Common myeloid progenitor, CD34-positive (primary cell): ENCODE results near the gene ANKRD26.
"Not testable (repeated sequence)": the region's sequence is repeated elsewhere in the genome, so short reads cannot be mapped to it uniquely, and the experiment has no call there.

Experiments
- CTCF ChIA-PET: fragments of 350-600 bp; sonication (Branson Sonifier 250); formaldehyde crosslinking; loops from one replicate; lab custom pipeline; 2021; ENCODE audit warnings: antibody characterized with exemption; lab: Charles Lee
- POLR2A ChIA-PET: fragments of 350-600 bp; sonication (Branson Sonifier 250); formaldehyde crosslinking; loops from one replicate; lab custom pipeline; 2021; ENCODE audit warnings: antibody characterized with exemption; lab: Charles Lee
- DNase-seq, 3 donors: peaks; one replicate each; pipeline versions ENCODE4 v3.0.0 to v3.0.0-alpha.2; 2013
- H3K27ac ChIP-seq, 2 experiments: 1 replicate in 1 of 2; 2 replicates in 1 of 2; pipeline ENCODE4 v1.7.0; 2013; ENCODE audit warnings: inconsistent platforms in 2 of 2, low read length in 2 of 2, mild to moderate bottlenecking in 2 of 2, low read depth in 1 of 2, moderate library complexity in 1 of 2; ENCODE audit not compliant: severe bottlenecking in 2 of 2, insufficient read depth in 1 of 2, poor library complexity in 1 of 2
- H3K27me3 ChIP-seq, 5 experiments: replicated peaks in 2 of 5; 1 replicate in 3 of 5; 2 replicates in 2 of 5; pipeline versions ENCODE4 v1.6.1 to v1.7.0; 2013; ENCODE audit warnings: low read length in 4 of 5, mild to moderate bottlenecking in 2 of 5, moderate library complexity in 2 of 5, inconsistent platforms in 1 of 5; ENCODE audit not compliant: insufficient read depth in 5 of 5, control insufficient read depth in 4 of 5
- H3K36me3 ChIP-seq, 4 experiments: 1 replicate in 2 of 4; 2 replicates in 2 of 4; pipeline versions ENCODE4 v1.6.1 to v1.7.0; 2013; ENCODE audit warnings: low read length in 3 of 4, control low read depth in 1 of 4, mild to moderate bottlenecking in 1 of 4; ENCODE audit not compliant: control insufficient read depth in 4 of 4, insufficient read depth in 4 of 4
- H3K4me1 ChIP-seq, 4 experiments: 1 replicate in 3 of 4; 2 replicates in 1 of 4; pipeline versions ENCODE4 v1.6.1 to v1.7.1; 2013; ENCODE audit warnings: low read length in 3 of 4, mild to moderate bottlenecking in 3 of 4, control low read depth in 1 of 4, inconsistent platforms in 1 of 4, moderate library complexity in 1 of 4; ENCODE audit not compliant: control insufficient read depth in 4 of 4, insufficient read depth in 4 of 4; ENCODE audit errors: control extremely low read depth in 1 of 4
- H3K4me3 ChIP-seq, 7 experiments: 1 replicate in 4 of 7; 2 replicates in 3 of 7; pipeline versions ENCODE4 v1.5.1 to v1.7.0; 2013; ENCODE audit warnings: mild to moderate bottlenecking in 7 of 7, low read length in 6 of 7, moderate library complexity in 6 of 7, inconsistent platforms in 2 of 7, low read depth in 2 of 7, control low read depth in 1 of 7; ENCODE audit not compliant: insufficient read depth in 4 of 7, control insufficient read depth in 1 of 7; ENCODE audit errors: extremely low read depth in 1 of 7
- H3K9me3 ChIP-seq, 5 experiments: 1 replicate in 4 of 5; 2 replicates in 1 of 5; pipeline versions ENCODE4 v1.6.1 to v1.7.1; 2013; ENCODE audit warnings: low read length in 4 of 5, mild to moderate bottlenecking in 2 of 5, inconsistent platforms in 1 of 5, low read depth in 1 of 5, moderate library complexity in 1 of 5; ENCODE audit not compliant: control insufficient read depth in 4 of 5, insufficient read depth in 2 of 5; ENCODE audit errors: control extremely low read depth in 1 of 5
- WGBS: methylation state at CpG from one replicate; pipeline ENCODE4 v1.1.5; 2013; ENCODE audit not compliant: insufficient coverage; 5-methylcytosine and 5-hydroxymethylcytosine counted together

ANKRD26 gene

DNA sequence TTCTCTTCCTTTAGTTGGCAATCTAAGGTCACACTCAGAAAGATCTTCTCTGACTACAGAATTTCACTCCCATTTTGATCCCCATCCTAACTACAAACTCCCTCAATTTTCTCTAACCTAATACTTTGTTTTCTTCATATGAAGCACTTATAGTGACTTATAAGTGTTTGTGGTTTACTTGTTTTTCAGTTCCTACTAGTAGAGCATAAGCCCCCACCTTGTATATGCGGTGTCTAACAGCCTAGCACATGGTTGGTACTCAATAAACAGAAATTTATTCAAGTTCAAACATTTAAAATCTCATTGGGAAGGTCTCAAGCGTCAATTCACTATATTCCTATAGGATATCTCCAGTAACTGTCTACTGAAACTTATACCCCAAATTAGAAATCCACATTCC is 35.2 kb downstream of the ANKRD26 start:
- Histone ChIP-seq H3K4me3 (no peak overlapping the region), H3K9me3 (peaks cover 0 to 2% (median 0%) of the 10 kb centered on the region in 5 experiments), H3K27ac (no peak overlapping the region), H3K4me1 (peaks cover 0 to 5% (median 1%) of the 10 kb centered on the region in 4 experiments), H3K27me3 (no peaks in the 10 kb centered on the region), H3K36me3 (peaks cover 3 to 20% (median 12%) of the 10 kb centered on the region in 4 experiments)
- no peak for DNase-seq
- POLR2A ChIA-PET = no interaction called here
- CTCF ChIA-PET = no interaction called here
- WGBS = 89% methylated on average over 2 of the region's 2 CpGs

DNA sequence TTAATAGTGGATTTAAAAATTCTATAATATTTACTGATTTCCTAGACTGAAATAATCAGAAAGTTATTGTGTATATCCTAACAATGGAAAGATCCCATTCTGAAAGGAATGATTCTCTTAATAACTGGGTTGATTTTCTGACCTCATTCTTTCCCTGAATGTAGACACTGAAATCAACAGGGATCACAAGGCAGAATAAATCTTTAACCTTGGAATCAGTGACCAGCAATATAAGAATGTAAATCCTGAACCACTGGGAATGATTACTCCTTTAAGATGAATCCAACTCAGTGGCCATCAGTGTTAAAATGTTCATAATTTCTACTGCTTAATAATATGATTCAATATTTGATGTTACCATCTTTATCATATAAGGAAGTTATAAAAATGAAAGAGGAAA is 47.6 kb downstream of the ANKRD26 start:
- ChIA-PET POLR2A (no interaction called here), CTCF (no interaction called here)

DNA sequence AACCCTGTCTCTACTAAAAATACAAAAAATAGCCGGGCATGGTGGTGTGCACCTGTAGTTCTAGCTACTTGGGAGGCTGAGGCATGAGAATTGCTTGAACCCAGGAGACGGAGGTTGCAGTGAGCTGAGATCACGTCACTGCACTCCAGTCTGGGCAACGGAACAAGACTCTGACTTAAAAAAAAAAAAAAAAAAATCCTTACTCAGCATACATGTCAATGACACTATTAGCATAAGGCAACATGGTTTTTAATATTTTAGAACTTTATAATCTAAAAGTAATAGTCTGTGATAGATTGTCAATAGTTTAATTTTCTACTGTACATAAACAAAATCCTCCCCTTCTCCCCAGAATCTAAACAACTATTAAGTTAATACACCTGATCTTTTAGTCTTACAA is 55.0 kb downstream of the ANKRD26 start:
- H3K36me3 ChIP-seq = peaks cover 7 to 18% (median 9%) of the 10 kb centered on the region in 4 experiments
- H3K27me3 ChIP-seq, POLR2A ChIA-PET, H3K4me1 ChIP-seq, DNase-seq, H3K4me3 ChIP-seq, H3K9me3 ChIP-seq, H3K27ac ChIP-seq: not testable (repeated sequence)
- CTCF ChIA-PET = interaction anchor here (0.6 kb wide), 1 partner anchor 118 kb away, joined by 3 read pairs; no protein-coding TSS in a partner anchor
- WGBS = 100% methylated on average over 2 of the region's 4 CpGs

More for the DNA sequence above, 47.6 kb downstream of the ANKRD26 start:
- peaks cover 2 to 9% (median 2%) of the 10 kb centered on the region in 4 experiments for H3K36me3 ChIP-seq
- no peak overlapping the region for H3K4me3 ChIP-seq
- H3K9me3 ChIP-seq = no peaks in the 10 kb centered on the region
- H3K27me3 ChIP-seq = no peaks in the 10 kb centered on the region
- no peak overlapping the region for H3K27ac ChIP-seq
- H3K4me1 ChIP-seq = no peaks in the 10 kb centered on the region
- no peak for DNase-seq

GRCh38 chr10:27041196-27041595 is 59.1 kb downstream of the ANKRD26 start:
- 100% methylated on average over 2 of the region's 2 CpGs for WGBS
- Histone ChIP-seq H3K27me3 (no peaks in the 10 kb centered on the region), H3K36me3 (peaks cover 8 to 16% (median 14%) of the 10 kb centered on the region in 4 experiments), H3K9me3 (no peaks in the 10 kb centered on the region), H3K4me1 (no peaks in the 10 kb centered on the region), H3K4me3 (no peak overlapping the region), H3K27ac (no peak overlapping the region)
- ChIA-PET POLR2A (no interaction called here), CTCF (interaction anchor here (0.6 kb wide), 1 partner anchor 23 kb away, joined by 3 read pairs; no protein-coding TSS in a partner anchor)
- no peak for DNase-seq

DNA sequence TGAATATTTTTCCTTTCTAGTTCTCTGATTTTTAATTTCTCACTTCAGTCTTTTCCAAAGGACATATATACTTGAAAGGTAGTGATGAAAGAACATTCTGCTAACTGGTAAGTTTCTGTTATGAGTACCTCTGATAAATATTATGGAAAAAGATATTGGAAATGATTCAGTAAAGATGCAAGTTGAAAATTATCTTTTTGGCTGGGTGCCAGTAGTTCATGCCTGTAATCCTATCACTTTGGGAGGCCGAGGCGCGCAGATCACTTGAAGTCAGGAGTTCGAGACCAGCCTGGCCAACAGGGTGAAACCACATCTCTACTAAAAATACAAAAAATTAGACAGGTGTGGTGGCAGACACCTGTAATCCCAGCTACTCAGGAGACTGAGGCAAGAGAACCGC is 62.1 kb downstream of the ANKRD26 start:
- Histone ChIP-seq H3K4me3 (no peak overlapping the region), H3K36me3 (peaks cover 8 to 22% (median 10%) of the 10 kb centered on the region in 4 experiments), H3K27me3 (no peaks in the 10 kb centered on the region), H3K4me1 (no peaks in the 10 kb centered on the region), H3K9me3 (no peaks in the 10 kb centered on the region), H3K27ac (no peak overlapping the region)
- POLR2A ChIA-PET = no interaction called here
- 92% methylated on average over 5 of the region's 5 CpGs for WGBS
- CTCF ChIA-PET = no interaction called here
- no peak for DNase-seq

DNA sequence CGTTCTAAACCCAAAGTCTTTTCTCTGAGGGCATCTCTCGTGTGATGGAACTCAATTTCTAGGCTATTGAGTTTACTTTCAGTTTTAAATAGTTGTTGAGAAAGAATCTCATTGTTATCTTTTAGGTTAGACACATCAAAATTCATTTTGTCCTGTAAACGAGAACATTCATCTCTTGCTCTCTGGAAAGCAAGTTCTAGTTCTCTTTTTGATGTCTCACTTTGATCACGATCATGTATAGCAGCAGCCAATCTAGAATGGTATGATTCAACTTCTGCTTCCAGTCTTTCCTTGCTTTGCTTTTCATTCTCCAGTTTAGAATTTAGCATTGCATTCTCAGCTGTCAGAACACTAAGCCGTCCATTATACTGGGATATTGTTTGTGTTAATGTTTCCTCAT is 65.1 kb downstream of the ANKRD26 start:
- Histone ChIP-seq H3K36me3 (peaks cover 0 to 19% (median 5%) of the 10 kb centered on the region in 4 experiments), H3K9me3 (no peaks in the 10 kb centered on the region), H3K4me3 (no peak overlapping the region), H3K27me3 (no peaks in the 10 kb centered on the region), H3K4me1 (no peaks in the 10 kb centered on the region), H3K27ac (no peak overlapping the region)
- POLR2A ChIA-PET = no interaction called here
- 94% methylated on average over 4 of the region's 5 CpGs for WGBS
- no peak for DNase-seq
- CTCF ChIA-PET = no interaction called here

DNA sequence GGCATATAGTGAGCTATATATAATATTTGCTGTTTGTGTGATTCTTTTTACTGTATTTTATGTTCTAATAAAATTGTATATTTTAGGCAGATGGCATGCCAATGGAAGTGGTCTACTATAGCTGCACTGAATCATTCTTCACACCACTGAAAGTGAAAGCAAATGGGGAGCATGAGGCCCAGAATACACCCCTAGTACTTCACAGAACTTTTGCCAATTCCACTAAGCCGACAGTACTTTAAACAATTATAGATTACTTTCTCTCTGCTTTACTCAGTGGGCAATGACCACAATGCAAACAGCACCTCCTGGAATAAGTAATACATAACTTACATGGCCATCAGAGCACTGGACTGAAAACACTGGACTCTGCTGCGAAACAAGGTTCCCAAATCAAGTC is 70.2 kb downstream of the ANKRD26 start:
- peaks cover 0 to 15% (median 6%) of the 10 kb centered on the region in 4 experiments for H3K36me3 ChIP-seq
- no peaks in the 10 kb centered on the region for H3K9me3 ChIP-seq
- H3K4me1 ChIP-seq = no peaks in the 10 kb centered on the region
- no peak overlapping the region for H3K27ac ChIP-seq
- WGBS = 100% methylated on average over 1 of the region's 2 CpGs
- DNase-seq = no peak
- H3K27me3 ChIP-seq = no peaks in the 10 kb centered on the region
- H3K4me3 ChIP-seq = no peak overlapping the region
- CTCF ChIA-PET = no interaction called here
- POLR2A ChIA-PET = no interaction called here
